AG09309 (cell line): Measurements from ENCODE around the gene RAPGEF1.

Experiments
- DNase-seq: peaks from one replicate; pipeline ENCODE4 v3.0.0-alpha.2; 2010; ENCODE audit warnings: low read depth
- H3K4me3 ChIP-seq: 2 replicates; pipeline ENCODE4 v1.5.1; 2011; ENCODE audit warnings: mild to moderate bottlenecking, low read depth, low read length, moderate library complexity; ENCODE audit not compliant: control insufficient read depth
- CTCF ChIP-seq: IDR thresholded peaks from 2 replicates; pipeline ENCODE4 v1.5.1; 2011; ENCODE audit warnings: mild to moderate bottlenecking, low read depth, low read length, inconsistent platforms; ENCODE audit not compliant: insufficient read depth, control insufficient read depth; ENCODE audit errors: missing control alignments

Gene RAPGEF1

GRCh38 chr9:131582056-131582455, 157.8 kb downstream of the RAPGEF1 start:
- TF ChIP-seq CTCF = no peak
- no peak for DNase-seq
- no peak overlapping the region for H3K4me3 ChIP-seq

GRCh38 chr9:131580358-131580757, 159.5 kb downstream of the RAPGEF1 start:
- no peak for TF ChIP-seq CTCF
- no peak overlapping the region for H3K4me3 ChIP-seq
- DNase-seq = no peak

GRCh38 chr9:131579789-131580211, 160.1 kb downstream of the RAPGEF1 start:
- no peak for TF ChIP-seq CTCF
- DNase-seq = no peak
- H3K4me3 ChIP-seq = no peak overlapping the region

- H3K4me3 ChIP-seq = no peak overlapping the region
- no peak for TF ChIP-seq CTCF
- no peak for DNase-seq
Measured at GRCh38 chr9:131578731-131579504, 161.0 kb downstream of the RAPGEF1 start.

- no peak for DNase-seq
- TF ChIP-seq CTCF = no peak
- H3K4me3 ChIP-seq = no peak overlapping the region
Measured at GRCh38 chr9:131578021-131578420, 161.9 kb downstream of the RAPGEF1 start.

- TF ChIP-seq CTCF = no peak
- no peak for DNase-seq
- no peak overlapping the region for H3K4me3 ChIP-seq
Measured at GRCh38 chr9:131577005-131578000, 162.6 kb downstream of the RAPGEF1 start.
